ENCODE results near the gene ZNF577. TPM values are rescaled to one million over a fixed set of nuclear protein-coding genes. Genes with fewer than 3 reads are reported as not detected.

ZNF577 gene
- total and polyA plus RNA-seq, 8 donors = 2.9 to 53.0 (median 6.1) TPM

DNA sequence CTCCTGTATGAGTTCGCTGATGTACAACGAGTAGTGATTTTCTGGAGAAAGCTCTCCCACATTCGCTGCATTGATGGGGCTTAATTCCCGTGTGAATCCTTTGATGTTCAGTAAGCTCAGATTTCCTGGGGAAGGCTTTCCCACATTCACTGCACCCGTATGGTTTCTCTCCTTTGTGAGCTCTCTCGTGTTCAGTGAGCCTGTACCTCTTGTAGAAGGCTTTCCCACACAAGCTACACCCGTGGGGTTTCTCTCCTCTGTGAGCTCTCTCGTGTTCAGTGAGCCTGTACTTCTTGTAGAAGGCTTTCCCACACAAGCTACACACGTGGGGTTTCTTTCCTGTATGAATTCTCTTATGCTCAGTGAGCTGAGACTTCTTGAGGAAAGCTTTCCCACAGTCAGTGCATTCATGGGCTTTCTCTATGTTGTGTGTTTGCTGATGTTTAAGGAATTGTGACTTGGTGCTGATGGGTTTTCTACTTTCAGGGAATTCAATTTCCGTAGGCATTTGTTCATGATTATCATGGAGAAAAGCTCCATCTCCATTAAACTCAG is 3.5 kb upstream of the ZNF577 start:
- no peak overlapping the region for H3K4me3 ChIP-seq
- no peaks in the 10 kb centered on the region for H3K27me3 ChIP-seq
- DNase-seq = no peak
- ATAC-seq = no peak
- TF ChIP-seq CTCF (IDR thresholded peaks at IDR 0.05) = no peak
- no peak overlapping the region for H3K27ac ChIP-seq
- no peaks in the 10 kb centered on the region for H3K4me1 ChIP-seq
- no peak for FAIRE-seq
- intact Hi-C loops (cut with DNase I) = no loop called here
- peaks cover 0 to 23% (median 3%) of the 10 kb centered on the region in 4 donors for H3K9me3 ChIP-seq
- H3K36me3 ChIP-seq = peaks cover 9 to 64% (median 34%) of the 10 kb centered on the region in 3 donors
- 97 to 98% methylated on average over 10 of the region's 10 CpGs for WGBS, 2 donors

DNA sequence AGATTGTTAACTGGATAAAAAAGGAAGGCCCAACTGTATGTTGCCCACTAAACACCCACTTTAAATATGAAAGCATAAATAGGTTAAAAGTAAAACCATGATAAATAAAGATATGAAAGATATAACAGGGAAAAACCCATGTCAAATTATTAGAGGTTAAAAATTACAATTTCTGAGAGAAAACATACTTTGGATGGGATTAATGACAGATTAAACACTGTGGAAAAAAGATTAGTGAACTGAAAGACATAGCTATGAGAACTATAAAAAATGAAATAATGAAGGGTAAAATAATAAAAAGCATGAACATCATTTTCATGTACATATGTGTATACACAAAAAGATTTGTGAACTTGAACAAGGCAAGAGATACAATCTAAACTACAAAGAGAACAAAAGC is 2.2 kb upstream of the ZNF577 start:
- H3K36me3 ChIP-seq = peaks cover 9 to 51% (median 21%) of the 10 kb centered on the region in 3 donors
- H3K27ac ChIP-seq = no peak overlapping the region
- H3K9me3 ChIP-seq = peaks cover 0 to 23% (median 3%) of the 10 kb centered on the region in 4 donors
- H3K27me3 ChIP-seq = no peaks in the 10 kb centered on the region
- intact Hi-C loops (cut with DNase I) = no loop called here
- no peak overlapping the region for H3K4me3 ChIP-seq
- ATAC-seq (no peak), DNase-seq (no peak), FAIRE-seq (no peak)
- no peaks in the 10 kb centered on the region for H3K4me1 ChIP-seq
- TF ChIP-seq CTCF (IDR thresholded peaks at IDR 0.05) = no peak

GRCh38 chr19:51884713-51885112 is 3.0 kb downstream of the ZNF577 start:
- H3K9me3 ChIP-seq = no peaks in the 10 kb centered on the region
- H3K4me1 ChIP-seq = no peaks in the 10 kb centered on the region
- no peak for ATAC-seq
- peaks cover 0 to 9% (median 8%) of the 10 kb centered on the region in 3 donors for H3K36me3 ChIP-seq
- FAIRE-seq = no peak
- WGBS, 2 donors = 88 to 95% methylated on average over 2 of the region's 2 CpGs
- H3K27me3 ChIP-seq = no peaks in the 10 kb centered on the region
- H3K27ac ChIP-seq = no peak overlapping the region
- DNase-seq = no peak
- intact Hi-C loops (cut with DNase I) = no loop called here
- no peak for TF ChIP-seq CTCF (IDR thresholded peaks at IDR 0.05)
- H3K4me3 ChIP-seq = no peak overlapping the region

DNA sequence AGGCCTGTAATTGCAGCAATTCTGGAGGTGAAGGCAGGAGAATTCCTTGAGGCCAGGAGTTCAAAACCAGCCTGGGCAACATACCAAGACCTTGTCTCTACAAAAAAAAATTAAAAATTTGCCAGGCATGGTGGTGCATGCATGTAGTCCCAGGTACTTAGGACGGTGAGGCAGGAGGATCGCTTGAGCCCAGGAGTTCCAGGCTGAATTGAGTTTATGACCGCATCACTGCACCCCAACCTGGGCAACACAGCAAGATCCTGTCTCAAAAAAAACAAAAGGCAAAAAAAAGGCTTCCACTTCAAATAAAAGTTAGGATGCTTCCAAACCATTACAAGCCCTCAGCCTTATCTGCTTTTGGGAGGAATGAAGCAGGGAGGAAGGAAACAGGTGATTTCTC is 5.2 kb downstream of the ZNF577 start:
- H3K27me3 ChIP-seq = no peaks in the 10 kb centered on the region
- peaks cover 0 to 30% (median 20%) of the 10 kb centered on the region in 3 donors for H3K36me3 ChIP-seq
- 97 to 98% methylated on average over 3 of the region's 3 CpGs for WGBS, 2 donors
- DNase-seq = no peak
- ATAC-seq = no peak
- no peaks in the 10 kb centered on the region for H3K4me1 ChIP-seq
- H3K9me3 ChIP-seq = no peaks in the 10 kb centered on the region
- intact Hi-C loops (cut with DNase I) = no loop called here
- H3K27ac ChIP-seq = no peak overlapping the region
- no peak for FAIRE-seq
- H3K4me3 ChIP-seq = no peak overlapping the region
- TF ChIP-seq CTCF (IDR thresholded peaks at IDR 0.05) = no peak

DNA sequence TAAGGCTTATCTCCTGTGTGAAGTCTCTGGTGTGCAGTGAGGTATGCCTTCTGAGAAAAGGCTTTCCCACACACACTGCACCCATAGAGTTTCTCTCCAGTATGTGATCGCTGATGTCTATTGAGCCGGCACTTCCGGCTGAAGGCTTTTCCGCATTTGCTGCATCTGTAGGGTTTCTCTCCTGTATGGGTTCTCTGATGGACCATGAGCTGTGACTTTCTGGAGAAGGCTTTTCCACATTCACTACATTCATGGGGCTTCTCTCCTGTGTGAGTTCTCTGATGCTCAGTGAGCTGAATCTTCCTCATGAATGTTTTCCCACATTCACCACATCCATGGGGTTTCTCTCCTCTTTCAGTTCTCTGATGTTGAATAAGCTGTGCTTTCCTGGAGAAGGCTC is 14.7 kb downstream of the ZNF577 start:
- H3K36me3 ChIP-seq = peaks cover 0 to 61% (median 22%) of the 10 kb centered on the region in 3 donors
- TF ChIP-seq CTCF (IDR thresholded peaks at IDR 0.05) = no peak

More for the DNA sequence above, 14.7 kb downstream of the ZNF577 start:
- intact Hi-C loops (cut with DNase I) = no loop called here
- Histone ChIP-seq H3K4me3 (no peak overlapping the region), H3K27ac (no peak overlapping the region), H3K27me3 (no peaks in the 10 kb centered on the region), H3K4me1 (no peaks in the 10 kb centered on the region), H3K9me3 (peaks cover 0 to 13% (median 4%) of the 10 kb centered on the region in 4 donors)
- no peak for FAIRE-seq
- no peak for ATAC-seq
- no peak for DNase-seq
- WGBS, 2 donors = 98 to 99% methylated on average over 4 of the region's 4 CpGs

Data from pancreas (tissue), 10 donors.